VCaP (cell line): Measurements from ENCODE around the gene SLAMF6.
"Not testable (repeated sequence)": the region's sequence is repeated elsewhere in the genome, so short reads cannot be mapped to it uniquely, and the experiment has no call there.

Experiments used
- H3K27ac ChIP-seq: fragments of 450-650 bp; 2 replicates; pipeline ENCODE4 v1.5.1; 2017
- CTCF ChIP-seq: fragments of 450-650 bp; conservative IDR thresholded peaks from 2 replicates; pipeline ENCODE4 v1.5.1; 2017; ENCODE audit warnings: mild to moderate bottlenecking, moderate library complexity

Gene SLAMF6

GRCh38 chr1:160483505-160484185 lies 39.4 kb downstream of the SLAMF6 start:
- H3K27ac ChIP-seq = no peak overlapping the region
- no peak for TF ChIP-seq CTCF

GRCh38 chr1:160481979-160482596 lies 41.0 kb downstream of the SLAMF6 start:
- no peak overlapping the region for H3K27ac ChIP-seq
- no peak for TF ChIP-seq CTCF

- H3K27ac ChIP-seq = not testable (repeated sequence)
Observed at GRCh38 chr1:160480781-160481180, 42.3 kb downstream of the SLAMF6 start.

- not testable (repeated sequence) for H3K27ac ChIP-seq
Observed at GRCh38 chr1:160479091-160479490, 44.0 kb downstream of the SLAMF6 start.

GRCh38 chr1:160474392-160475242 lies 48.4 kb downstream of the SLAMF6 start:
- no peak overlapping the region for H3K27ac ChIP-seq
- TF ChIP-seq CTCF = no peak

- no peak for TF ChIP-seq CTCF
- H3K27ac ChIP-seq = no peak overlapping the region
Observed at GRCh38 chr1:160472112-160472511, 50.9 kb downstream of the SLAMF6 start.

- H3K27ac ChIP-seq = no peak overlapping the region
- no peak for TF ChIP-seq CTCF
Observed at GRCh38 chr1:160471253-160471652, 51.8 kb downstream of the SLAMF6 start.

- no peak for TF ChIP-seq CTCF
- H3K27ac ChIP-seq = no peak overlapping the region
Observed at GRCh38 chr1:160467576-160467975, 55.5 kb downstream of the SLAMF6 start.
